Right kidney (tissue), 1 donor: ENCODE measurements around the gene SSTR5.
"Not testable (repeated sequence)": the region's sequence is repeated elsewhere in the genome, so short reads cannot be mapped to it uniquely, and the experiment has no call there.

Experiments used
- DNase-seq: peaks from one replicate; pipeline ENCODE4 v3.0.0-alpha.2; 2016

The SSTR5 gene

GRCh38 chr16:1090620-1091587 lies 18.4 kb downstream of the SSTR5 start:
- DNase-seq, result peak; percentile 62

GRCh38 chr16:1091992-1092552 lies 19.5 kb downstream of the SSTR5 start:
- DNase-seq, result no peak

GRCh38 chr16:1092685-1093283 lies 20.2 kb downstream of the SSTR5 start:
- not testable (repeated sequence) for DNase-seq

- no peak for DNase-seq
These were observed 21.0 kb downstream of the SSTR5 start for GRCh38 chr16:1093284-1094123.

- no peak for DNase-seq
These were observed 21.6 kb downstream of the SSTR5 start for GRCh38 chr16:1094124-1094479.

- DNase-seq, result no peak
These were observed 22.3 kb downstream of the SSTR5 start for GRCh38 chr16:1094601-1095449.

- DNase-seq, result no peak
These were observed 23.1 kb downstream of the SSTR5 start for GRCh38 chr16:1095450-1096168.

- no peak for DNase-seq
These were observed 23.9 kb downstream of the SSTR5 start, which contains the start of gene C1QTNF8 for GRCh38 chr16:1096169-1097082. Gene C1QTNF8, minus strand, starts transcription at chr16:1096244. Its CDS starts 1,322 bp downstream, at chr16:1094922.

- DNase-seq, result no peak
These were observed 24.6 kb downstream of the SSTR5 start for GRCh38 chr16:1097156-1097555.

- no peak for DNase-seq
These were observed 25.3 kb downstream of the SSTR5 start for GRCh38 chr16:1097800-1098199.

GRCh38 chr16:1098266-1098991 lies 25.9 kb downstream of the SSTR5 start:
- DNase-seq, result no peak

GRCh38 chr16:1099189-1100083 lies 26.9 kb downstream of the SSTR5 start:
- no peak for DNase-seq

- DNase-seq, result no peak
These were observed 27.7 kb downstream of the SSTR5 start for GRCh38 chr16:1100084-1100800.

GRCh38 chr16:1101133-1101532 lies 28.6 kb downstream of the SSTR5 start:
- no peak for DNase-seq

GRCh38 chr16:1101573-1102332 lies 29.2 kb downstream of the SSTR5 start:
- no peak for DNase-seq

- no peak for DNase-seq
These were observed 29.8 kb downstream of the SSTR5 start for GRCh38 chr16:1102333-1102700.
